OCI-M1 (cell line): Measurements from ENCODE around the gene MYO7B.

Experiments
- DNase-seq: peaks from one replicate; lab custom pipeline; 2025; lab: John Stamatoyannopoulos, UW

Gene MYO7B

GRCh38 chr2:127636248-127637235 lies 101.1 kb downstream of the MYO7B start:
- DNase-seq = no peak

- DNase-seq = no peak
These were observed 101.8 kb downstream of the MYO7B start for GRCh38 chr2:127637236-127637630.

GRCh38 chr2:127637725-127638252 lies 102.3 kb downstream of the MYO7B start:
- DNase-seq = peak; percentile 20

- DNase-seq = no peak
These were observed 103.1 kb downstream of the MYO7B start for GRCh38 chr2:127638361-127639110.

GRCh38 chr2:127639111-127639474 lies 103.6 kb downstream of the MYO7B start:
- no peak for DNase-seq

- DNase-seq = peak; percentile 8
These were observed 104.9 kb downstream of the MYO7B start for GRCh38 chr2:127640082-127641072.

- DNase-seq = no peak
These were observed 105.7 kb downstream of the MYO7B start for GRCh38 chr2:127641133-127641532.

GRCh38 chr2:127641846-127642507 lies 106.5 kb downstream of the MYO7B start:
- no peak for DNase-seq

GRCh38 chr2:127642706-127643438 lies 107.4 kb downstream of the MYO7B start:
- no peak for DNase-seq

GRCh38 chr2:127643439-127644065 lies 108.1 kb downstream of the MYO7B start:
- DNase-seq = no peak

GRCh38 chr2:127644066-127645025 lies 108.9 kb downstream of the MYO7B start:
- DNase-seq = peak; percentile 8

- DNase-seq = no peak
These were observed 109.5 kb downstream of the MYO7B start for GRCh38 chr2:127645026-127645394.

GRCh38 chr2:127645395-127646291 lies 110.2 kb downstream of the MYO7B start, which contains the start of gene GPR17:
GPR17 (plus strand) TSS chr2:127646153; CDS start chr2:127650736, 4,583 bp downstream.
- no peak for DNase-seq

- no peak for DNase-seq
These were observed 111.2 kb downstream of the MYO7B start for GRCh38 chr2:127646487-127647241.

GRCh38 chr2:127647242-127648190 lies 112.0 kb downstream of the MYO7B start:
- DNase-seq = no peak

- DNase-seq = no peak
These were observed 112.8 kb downstream of the MYO7B start for GRCh38 chr2:127648321-127648720.
